Peyer's patch (tissue), 4 donors: Measurements from ENCODE around the gene RPA3. TPM values are rescaled to one million over a fixed set of nuclear protein-coding genes. Genes with fewer than 3 reads are reported as not detected.

ENCODE experiments used
- DNase-seq, 3 donors: peaks; one replicate each; pipeline ENCODE4 v3.0.0-alpha.2; 2017 to 2019
- H3K27ac ChIP-seq, 4 donors: fragments of 200-600 bp; sonication (generic); one replicate each; pipeline ENCODE4 v1.5.1; 2016 to 2019
- H3K27me3 ChIP-seq, 2 donors: fragments of 200-600 bp; sonication (generic); one replicate each; pipeline ENCODE4 v1.5.1; 2019
- H3K36me3 ChIP-seq, 3 donors: fragments of 200-600 bp; sonication (generic); one replicate each; pipeline ENCODE4 v1.5.1; 2016 to 2019
- H3K4me1 ChIP-seq, 4 donors: fragments of 200-600 bp; sonication (generic); one replicate each; pipeline ENCODE4 v1.5.1; 2016 to 2019
- H3K4me3 ChIP-seq, 4 donors: fragments of 200-600 bp; sonication (generic); 1 replicate in 3 of 4; 2 replicates in 1 of 4; pipeline ENCODE4 v1.5.1; 2016 to 2019; ENCODE audit warnings: mild to moderate bottlenecking in 1 of 4
- H3K9me3 ChIP-seq, 4 donors: fragments of 200-600 bp; sonication (generic); one replicate each; pipeline ENCODE4 v1.5.1; 2016 to 2019; ENCODE audit warnings: mild to moderate bottlenecking in 1 of 4
- POLR2A ChIP-seq, 2 donors: fragments of 450-650 bp; IDR thresholded peaks; one replicate each; pipeline ENCODE4 v1.5.1; 2017; ENCODE audit warnings: antibody characterized with exemption in 2 of 2, mild to moderate bottlenecking in 2 of 2, moderate library complexity in 2 of 2
- total RNA-seq, 4 donors: library from RNA; depleted of rRNA; stranded (reverse); fragments of >200 nt; gene quantifications; one replicate each; pipeline ENCODE4 v1.1.0, GENCODE V29; 2016
- TF ChIP-seq, protein P1 (sequence below), 6 experiments: fragments of 450-650 bp in 4 of 6; fragments of 200-600 bp in 2 of 6; sonication (generic) in 1 of 6; IDR thresholded peaks; one replicate each; pipeline ENCODE4 v1.5.1; 2017 to 2019; ENCODE audit warnings: antibody characterized with exemption in 6 of 6, mild to moderate bottlenecking in 3 of 6, moderate library complexity in 1 of 6

RPA3 gene
- total RNA-seq, 4 donors from 2014 or later: 11.3 to 23.6 (median 19.4) TPM

GRCh38 chr7:7695111-7695817, 23.1 kb downstream of the RPA3 start:
- no peak for DNase-seq
- Histone ChIP-seq H3K27me3 (no peaks in the 10 kb centered on the region), H3K9me3 (no peaks in the 10 kb centered on the region), H3K27ac (no peak overlapping the region), H3K36me3 (no peaks in the 10 kb centered on the region), H3K4me3 (no peak overlapping the region), H3K4me1 (no peaks in the 10 kb centered on the region)
- TF ChIP-seq POLR2A (IDR thresholded peaks at IDR 0.05): no peak
- TF ChIP-seq, protein P1, sequence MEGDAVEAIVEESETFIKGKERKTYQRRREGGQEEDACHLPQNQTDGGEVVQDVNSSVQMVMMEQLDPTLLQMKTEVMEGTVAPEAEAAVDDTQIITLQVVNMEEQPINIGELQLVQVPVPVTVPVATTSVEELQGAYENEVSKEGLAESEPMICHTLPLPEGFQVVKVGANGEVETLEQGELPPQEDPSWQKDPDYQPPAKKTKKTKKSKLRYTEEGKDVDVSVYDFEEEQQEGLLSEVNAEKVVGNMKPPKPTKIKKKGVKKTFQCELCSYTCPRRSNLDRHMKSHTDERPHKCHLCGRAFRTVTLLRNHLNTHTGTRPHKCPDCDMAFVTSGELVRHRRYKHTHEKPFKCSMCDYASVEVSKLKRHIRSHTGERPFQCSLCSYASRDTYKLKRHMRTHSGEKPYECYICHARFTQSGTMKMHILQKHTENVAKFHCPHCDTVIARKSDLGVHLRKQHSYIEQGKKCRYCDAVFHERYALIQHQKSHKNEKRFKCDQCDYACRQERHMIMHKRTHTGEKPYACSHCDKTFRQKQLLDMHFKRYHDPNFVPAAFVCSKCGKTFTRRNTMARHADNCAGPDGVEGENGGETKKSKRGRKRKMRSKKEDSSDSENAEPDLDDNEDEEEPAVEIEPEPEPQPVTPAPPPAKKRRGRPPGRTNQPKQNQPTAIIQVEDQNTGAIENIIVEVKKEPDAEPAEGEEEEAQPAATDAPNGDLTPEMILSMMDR (IDR thresholded peaks at IDR 0.05): no peak

- no peak for TF ChIP-seq POLR2A (IDR thresholded peaks at IDR 0.05)
- TF ChIP-seq, protein P1 (IDR thresholded peaks at IDR 0.05): no peak
- Histone ChIP-seq H3K27me3 (no peaks in the 10 kb centered on the region), H3K36me3 (no peaks in the 10 kb centered on the region), H3K4me3 (no peak overlapping the region), H3K4me1 (no peaks in the 10 kb centered on the region), H3K27ac (no peak overlapping the region), H3K9me3 (no peaks in the 10 kb centered on the region)
- DNase-seq: no peak
These were observed 23.9 kb downstream of the RPA3 start for GRCh38 chr7:7694542-7694941.

DNA sequence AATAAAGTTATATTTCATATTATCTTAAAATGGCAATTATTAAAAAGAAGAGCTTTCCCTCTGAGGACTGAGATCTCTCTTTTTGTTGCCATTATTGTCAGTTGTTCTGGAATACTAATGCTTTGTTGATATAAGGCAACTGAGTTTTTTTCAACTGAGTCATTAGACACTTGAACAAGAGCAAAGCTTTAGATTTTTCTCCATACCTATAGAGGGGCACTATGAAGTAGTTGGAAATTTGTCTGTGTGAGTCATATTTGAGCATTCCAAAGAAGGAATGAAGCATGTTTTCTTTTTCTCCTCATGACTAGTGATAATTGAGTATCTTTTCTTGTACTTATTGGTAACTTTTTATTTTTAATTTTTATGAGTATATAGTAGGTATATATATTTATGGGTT, 24.5 kb downstream of the RPA3 start:
- no peaks in the 10 kb centered on the region for H3K9me3 ChIP-seq
- H3K36me3 ChIP-seq: no peaks in the 10 kb centered on the region
- H3K27me3 ChIP-seq: no peaks in the 10 kb centered on the region
- H3K4me3 ChIP-seq: no peak overlapping the region
- TF ChIP-seq, protein P1 (IDR thresholded peaks at IDR 0.05): no peak
- TF ChIP-seq POLR2A (IDR thresholded peaks at IDR 0.05): no peak
- no peaks in the 10 kb centered on the region for H3K4me1 ChIP-seq
- H3K27ac ChIP-seq: no peak overlapping the region
- no peak for DNase-seq

GRCh38 chr7:7688956-7689355, 29.5 kb downstream of the RPA3 start:
- no peaks in the 10 kb centered on the region for H3K27me3 ChIP-seq
- H3K9me3 ChIP-seq: no peaks in the 10 kb centered on the region
- H3K4me3 ChIP-seq: no peak overlapping the region
- H3K36me3 ChIP-seq: no peaks in the 10 kb centered on the region
- H3K27ac ChIP-seq: no peak overlapping the region
- TF ChIP-seq, protein P1 (IDR thresholded peaks at IDR 0.05): no peak
- TF ChIP-seq POLR2A (IDR thresholded peaks at IDR 0.05): no peak
- H3K4me1 ChIP-seq: no peaks in the 10 kb centered on the region
- no peak for DNase-seq

DNA sequence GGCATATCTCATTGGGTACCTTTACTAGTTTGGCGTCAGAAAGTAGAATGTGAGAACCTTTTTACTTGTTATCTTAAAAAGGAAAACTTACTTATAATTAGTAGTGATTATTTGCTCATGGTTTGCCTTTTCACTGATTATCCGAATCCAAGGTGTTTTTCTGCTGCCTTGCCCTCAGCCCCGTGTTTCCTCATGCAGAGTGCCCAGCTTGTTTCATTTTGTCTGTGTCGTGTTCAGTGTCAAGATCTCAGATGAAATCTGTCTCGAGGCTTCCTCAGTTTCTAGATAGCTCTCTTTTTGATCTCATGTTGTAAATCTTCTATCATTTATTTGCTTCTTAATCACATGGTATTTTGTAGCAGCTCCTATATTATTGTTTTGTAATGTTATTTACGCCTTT, 30.1 kb downstream of the RPA3 start:
- H3K4me3 ChIP-seq: no peak overlapping the region
- H3K4me1 ChIP-seq: no peaks in the 10 kb centered on the region
- no peaks in the 10 kb centered on the region for H3K9me3 ChIP-seq
- no peaks in the 10 kb centered on the region for H3K27me3 ChIP-seq
- TF ChIP-seq POLR2A (IDR thresholded peaks at IDR 0.05): no peak
- TF ChIP-seq, protein P1 (IDR thresholded peaks at IDR 0.05): no peak
- no peak for DNase-seq
- H3K27ac ChIP-seq: no peak overlapping the region
- no peaks in the 10 kb centered on the region for H3K36me3 ChIP-seq
